HG02970 (cell line): ENCODE results near the gene NFS1.
"Not testable (repeated sequence)": the region's sequence is repeated elsewhere in the genome, so short reads cannot be mapped to it uniquely, and the experiment has no call there.

Source experiments
- ATAC-seq: cut with Tn5 transposase; IDR thresholded peaks from one replicate; pipeline ENCODE4 v1.9.1; 2021; ENCODE audit warnings: mild to moderate bottlenecking, moderate library complexity, moderate number of reproducible peaks; ENCODE audit not compliant: unreplicated experiment, low FRiP score

Gene NFS1

DNA sequence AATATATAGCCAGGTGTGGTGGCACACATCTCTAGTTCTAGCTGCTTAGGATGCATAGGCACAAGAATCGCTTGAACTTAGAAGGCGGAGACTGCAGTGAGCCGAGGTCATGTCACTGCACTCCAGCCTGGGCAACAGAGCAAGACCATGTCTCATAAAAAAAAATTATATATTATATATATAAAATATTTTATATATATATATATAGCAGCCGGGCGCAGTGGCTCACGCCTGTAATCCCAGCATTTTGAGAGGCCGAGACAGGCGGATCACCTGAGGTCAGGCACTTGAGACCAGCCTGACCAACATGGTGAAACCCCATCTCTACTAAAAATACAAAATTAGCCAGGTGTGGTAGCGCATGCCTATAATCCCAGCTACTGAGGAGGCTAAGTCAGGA, 13.8 kb downstream of the NFS1 start:
- not testable (repeated sequence) for ATAC-seq

- ATAC-seq: no peak
Observed at GRCh38 chr20:35681960-35682359, 17.2 kb downstream of the NFS1 start.

- ATAC-seq: no peak
Observed at GRCh38 chr20:35680452-35681183, 18.5 kb downstream of the NFS1 start.

- no peak for ATAC-seq
Observed at GRCh38 chr20:35674921-35675320, 24.2 kb downstream of the NFS1 start.

DNA sequence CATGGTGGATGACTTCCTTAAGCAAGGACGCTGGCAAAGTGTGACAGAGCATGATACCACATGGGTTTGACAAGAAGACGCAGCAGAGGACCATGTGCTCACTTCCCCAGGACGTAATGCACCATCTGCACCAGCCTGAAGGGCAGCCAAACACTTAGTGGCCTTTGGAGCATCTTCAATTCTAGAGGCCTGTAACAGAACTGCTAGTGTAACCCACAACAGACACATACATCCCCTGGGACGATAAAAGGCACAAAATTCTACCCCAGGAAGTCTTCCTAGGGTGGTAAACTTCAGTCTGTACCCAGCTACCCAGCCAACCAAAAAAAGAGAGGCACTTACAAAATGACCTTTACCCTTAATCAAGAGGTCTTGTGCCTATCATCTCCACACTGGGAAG, 25.3 kb downstream of the NFS1 start:
- no peak for ATAC-seq

- ATAC-seq: no peak
Observed at GRCh38 chr20:35669681-35670080, 29.5 kb downstream of the NFS1 start.

DNA sequence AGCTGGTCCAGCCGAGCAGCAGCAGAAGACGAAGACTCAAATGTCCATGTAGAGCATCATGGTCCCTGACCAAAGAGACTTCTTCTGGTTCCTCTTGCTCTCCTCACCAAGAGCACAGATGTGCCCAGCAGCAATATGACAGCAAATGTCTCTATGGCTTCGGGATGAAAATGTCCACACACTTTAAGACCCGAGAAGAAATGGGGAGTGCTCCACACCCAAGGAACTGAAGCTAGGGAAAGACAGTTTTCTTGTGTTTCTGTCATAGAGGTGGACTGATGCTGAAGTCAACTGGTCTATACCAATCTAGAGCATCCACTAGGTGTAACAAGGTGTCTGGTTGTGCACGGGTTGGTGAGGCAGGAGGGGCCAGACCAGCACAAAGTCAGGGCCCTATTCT, 29.9 kb downstream of the NFS1 start:
- ATAC-seq: no peak

DNA sequence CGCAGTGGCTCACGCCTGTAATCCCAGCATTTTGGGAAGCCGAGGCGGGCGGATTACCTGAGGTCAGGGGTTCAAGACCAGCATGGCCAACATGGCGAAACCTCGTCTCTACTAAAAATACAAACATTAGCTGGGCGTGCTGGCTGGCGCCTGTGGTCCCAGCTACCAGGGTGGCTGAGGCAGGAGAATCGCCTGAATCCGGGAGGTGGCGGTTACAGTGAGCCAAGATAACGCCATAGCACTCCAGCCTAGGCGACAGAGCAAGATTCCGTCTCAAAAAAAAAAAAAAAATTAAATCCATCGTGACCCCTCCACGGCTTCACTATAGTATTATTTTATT, 33.2 kb downstream of the NFS1 start:
- no peak for ATAC-seq

- peak; percentile 83 for ATAC-seq
Observed at GRCh38 chr20:35664466-35665206, 34.5 kb downstream of the NFS1 start, which contains the start of the genes CPNE1 and RBM12. Gene CPNE1 (minus strand): TSS chr20:35664900. CDS start chr20:35632923, 31,977 bp downstream. Gene RBM12 (minus strand): TSS chr20:35664900. CDS start chr20:35655322, 9,578 bp downstream.

DNA sequence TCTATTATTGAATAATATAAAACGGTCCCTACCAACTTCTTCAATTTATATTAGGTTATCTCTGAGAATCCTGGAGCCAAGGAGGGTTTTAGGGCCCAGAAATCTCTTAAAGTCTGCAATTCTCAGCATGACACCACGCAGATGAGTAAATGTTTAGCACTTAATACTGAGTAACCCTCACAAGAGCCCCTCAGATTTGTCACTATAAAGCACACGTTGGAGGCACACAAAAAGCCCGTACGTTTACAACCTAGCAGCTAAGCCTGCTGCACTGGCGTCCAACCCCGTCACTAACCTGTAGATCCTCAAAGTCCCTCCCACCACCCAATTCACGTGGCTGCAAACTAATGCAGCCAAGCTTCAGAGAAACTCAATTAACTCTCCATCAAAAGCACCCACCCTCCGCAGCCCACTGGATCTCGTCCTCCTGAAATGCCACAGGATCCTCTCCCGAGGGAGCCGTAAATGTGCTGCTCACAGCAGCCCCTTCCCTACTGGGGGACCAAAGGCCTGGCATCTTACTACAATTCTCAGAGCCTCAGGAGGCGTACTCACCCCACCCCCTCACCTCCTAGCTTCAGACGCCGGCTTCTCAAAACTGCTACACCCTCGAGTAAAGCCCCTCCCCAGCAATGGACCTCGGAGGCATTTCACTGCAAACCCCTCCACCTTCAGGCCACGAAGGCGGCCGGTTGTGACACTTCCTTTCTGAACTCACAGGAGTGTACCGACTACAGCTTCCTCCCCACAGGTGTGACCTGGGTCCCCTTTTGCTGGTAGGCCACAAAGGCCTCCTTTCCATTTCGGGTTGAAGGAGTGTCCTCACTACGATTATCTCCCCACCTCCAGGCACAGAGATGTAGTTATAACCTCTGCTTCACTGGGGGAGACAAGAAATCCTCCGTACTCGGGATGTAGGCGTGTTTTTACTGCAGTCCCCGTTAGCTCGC, 35.4 kb downstream of the NFS1 start:
- ATAC-seq: peak; percentile 22

GRCh38 chr20:35662551-35662950, 36.6 kb downstream of the NFS1 start:
- ATAC-seq: no peak

DNA sequence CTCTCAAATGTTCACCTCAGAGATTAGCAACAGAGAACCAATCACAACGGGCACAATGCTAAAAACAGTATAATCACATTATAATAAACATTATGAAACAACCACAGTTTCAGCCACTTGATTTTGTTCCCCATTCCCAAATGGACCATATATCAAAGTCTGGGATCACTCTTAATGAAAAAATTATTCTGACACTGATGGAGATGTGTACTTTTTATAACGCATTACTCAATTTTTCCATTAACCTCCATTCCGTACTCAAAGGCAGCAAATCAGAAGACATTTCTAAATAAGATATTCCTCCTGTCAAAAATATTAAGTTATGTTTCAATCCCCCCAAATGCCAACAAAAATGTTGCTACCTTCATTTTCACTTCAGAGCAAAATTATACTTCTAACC, 37.2 kb downstream of the NFS1 start:
- no peak for ATAC-seq

DNA sequence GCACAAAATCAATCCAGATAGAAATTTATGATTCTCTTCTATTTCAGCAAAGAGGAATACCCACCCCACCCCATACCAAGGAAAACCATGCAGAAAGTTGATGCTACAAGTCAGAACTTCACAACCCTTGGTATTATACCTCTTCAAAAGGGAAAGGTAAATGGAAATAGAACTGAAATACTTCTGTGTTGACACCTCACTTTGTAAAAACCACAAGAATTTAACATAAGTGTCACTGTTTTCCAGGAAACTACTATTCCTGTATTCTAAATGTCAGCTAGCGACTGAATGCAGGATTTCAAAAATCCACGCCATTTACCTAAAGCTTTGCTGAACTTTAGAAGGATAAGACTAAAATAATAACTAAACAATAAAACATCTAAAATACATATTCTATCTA, 38.1 kb downstream of the NFS1 start:
- ATAC-seq: no peak

- no peak for ATAC-seq
Observed at GRCh38 chr20:35660122-35660937, 38.8 kb downstream of the NFS1 start.

DNA sequence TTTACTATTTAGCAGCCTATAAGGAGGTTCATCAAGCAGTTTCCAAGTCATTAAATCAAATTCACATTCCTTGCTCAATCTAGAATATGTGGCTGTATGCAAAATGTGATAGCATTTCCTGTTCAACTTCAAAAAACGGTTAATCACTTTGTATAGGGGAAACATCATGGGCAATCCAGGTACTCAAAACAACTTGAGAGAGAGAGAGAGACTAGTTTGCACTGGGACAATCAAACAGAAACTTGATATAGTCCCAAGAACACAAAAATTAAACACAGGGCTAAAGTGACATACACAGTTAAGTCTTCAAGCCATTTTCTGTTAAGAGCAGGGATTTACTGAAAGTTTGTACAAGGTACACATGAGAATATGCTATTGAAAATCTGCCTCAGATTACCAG, 41.9 kb downstream of the NFS1 start:
- no peak for ATAC-seq

- ATAC-seq: no peak
Observed at GRCh38 chr20:35654415-35654814, 44.7 kb downstream of the NFS1 start.

DNA sequence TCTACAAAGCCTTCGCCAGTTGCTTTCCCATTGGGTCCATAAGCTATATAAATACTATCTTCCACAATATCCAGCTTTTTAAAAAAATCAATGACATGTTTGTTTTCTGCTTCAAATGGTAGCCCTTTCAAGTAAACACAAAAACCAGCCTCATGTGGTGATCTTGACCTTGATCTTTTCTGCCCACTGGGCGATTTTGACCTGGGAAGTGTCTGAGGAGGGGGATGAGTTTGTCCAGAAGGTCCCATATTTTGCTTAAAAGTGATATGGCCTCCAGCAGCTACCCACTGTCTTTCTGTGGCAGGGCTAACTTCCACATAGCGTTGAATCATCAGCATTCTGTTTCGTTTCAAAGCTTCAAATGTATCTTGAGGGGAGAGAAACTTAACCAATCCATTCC, 45.3 kb downstream of the NFS1 start:
- ATAC-seq: no peak

DNA sequence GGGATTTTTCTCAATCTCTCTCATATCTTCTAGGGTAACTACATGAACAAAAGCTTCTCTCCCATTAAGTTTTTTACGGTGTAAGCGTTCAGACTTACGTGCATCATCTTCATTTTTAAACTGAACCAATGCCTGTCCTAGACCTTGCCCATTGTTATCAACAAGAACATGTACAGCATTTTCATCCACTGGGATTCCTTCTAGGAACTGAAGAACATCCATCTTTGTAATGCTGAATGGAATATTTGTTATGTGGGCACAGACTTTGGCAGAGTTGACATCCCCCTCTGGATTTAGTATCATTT, 45.8 kb downstream of the NFS1 start:
- ATAC-seq: no peak

GRCh38 chr20:35652641-35653429, 46.3 kb downstream of the NFS1 start:
- ATAC-seq: no peak
